Calu3 (cell line): ENCODE data around the gene SPPL3. TPM values are rescaled to one million over a fixed set of nuclear protein-coding genes. Genes with fewer than 3 reads are reported as not detected.

Source experiments
- BruUV-seq: library from RNA; stranded (reverse); fragments of 400-500 nt; replicated peaks from 2 replicates; lab custom pipeline; 2021; lab: Mats Ljungman, UMichigan
- CTCF ChIA-PET: fragments of 300-600 bp; sonication (Branson Sonifier 250); formaldehyde crosslinking; loops from one replicate; lab custom pipeline; 2022; ENCODE audit warnings: antibody characterized with exemption; lab: Charles Lee
- DNase-seq: peaks from one replicate; pipeline ENCODE4 v3.0.0; 2022
- H3K27ac Mint-ChIP-seq: one replicate; pipeline ENCODE4 v1.8.0; 2022; ENCODE audit warnings: mixed read lengths; ENCODE audit not compliant: unreplicated experiment
- H3K27me3 Mint-ChIP-seq: one replicate; pipeline ENCODE4 v1.8.0; 2022; ENCODE audit warnings: mixed read lengths; ENCODE audit not compliant: unreplicated experiment
- H3K36me3 Mint-ChIP-seq: one replicate; pipeline ENCODE4 v1.8.0; 2022; ENCODE audit warnings: mild to moderate bottlenecking, moderate library complexity, mixed read lengths; ENCODE audit not compliant: insufficient read depth, unreplicated experiment
- H3K4me1 Mint-ChIP-seq: one replicate; pipeline ENCODE4 v1.8.0; 2022; ENCODE audit warnings: mild to moderate bottlenecking, low read depth, mixed read lengths; ENCODE audit not compliant: unreplicated experiment
- H3K4me3 Mint-ChIP-seq: one replicate; pipeline ENCODE4 v1.8.0; 2022; ENCODE audit warnings: mild to moderate bottlenecking, low read depth, moderate library complexity, mixed read lengths; ENCODE audit not compliant: unreplicated experiment
- H3K9me3 Mint-ChIP-seq: one replicate; pipeline ENCODE4 v1.8.0; 2022; ENCODE audit warnings: low read depth, mixed read lengths; ENCODE audit not compliant: unreplicated experiment
- CTCF ChIP-seq: fragments of 200-600 bp; IDR thresholded peaks from one replicate; pipeline ENCODE4 v1.8.0; 2022; ENCODE audit warnings: antibody characterized with exemption; ENCODE audit not compliant: unreplicated experiment
- intact Hi-C: fragments of 100-400 bp; cut with micrococcal nuclease; formaldehyde crosslinking; loops from one replicate; pipeline ENCODE4 v1.10.0; 2022; ENCODE audit not compliant: unreplicated experiment
- total RNA-seq: library from RNA; stranded (reverse); gene quantifications from 2 replicates; pipeline ENCODE4 v1.2.3, GENCODE V29; 2022

SPPL3 gene
- total RNA-seq, 1 experiment from 2014 or later: 61.0 TPM

GRCh38 chr12:120832737-120833136 is 71.4 kb downstream of the SPPL3 start:
- no peak overlapping the region for H3K4me3 Mint-ChIP-seq
- no peak for TF ChIP-seq CTCF
- BruUV-seq: no TSS peak
- H3K27ac Mint-ChIP-seq: no peak overlapping the region
- CTCF ChIA-PET: no interaction called here
- intact Hi-C loops: no loop called here
- peaks cover 38% of the 10 kb centered on the region for H3K4me1 Mint-ChIP-seq
- H3K27me3 Mint-ChIP-seq: no peaks in the 10 kb centered on the region
- H3K36me3 Mint-ChIP-seq: no peaks in the 10 kb centered on the region
- no peak for DNase-seq
- no peaks in the 10 kb centered on the region for H3K9me3 Mint-ChIP-seq

- Mint-ChIP-seq H3K27ac (no peak overlapping the region), H3K9me3 (no peaks in the 10 kb centered on the region)
- CTCF ChIA-PET: interaction anchor here (0.7 to 1.6 kb wide), 2 partner anchors 25 to 515 kb away, joined by 3 to 6 read pairs; no protein-coding TSS in a partner anchor
These were observed 72.4 kb downstream of the SPPL3 start for GRCh38 chr12:120831648-120832267.

GRCh38 chr12:120830966-120831365 is 73.2 kb downstream of the SPPL3 start:
- H3K27ac Mint-ChIP-seq: no peak overlapping the region
- CTCF ChIA-PET: interaction anchor here (0.6 to 1.6 kb wide), 4 partner anchors 19 to 515 kb away, joined by 3 to 6 read pairs (median 3); no protein-coding TSS in a partner anchor
- H3K4me1 Mint-ChIP-seq: peaks cover 31% of the 10 kb centered on the region

More at GRCh38 chr12:120831648-120832267, 72.4 kb downstream of the SPPL3 start:
- intact Hi-C loops: no loop called here
- Mint-ChIP-seq H3K4me3 (no peak overlapping the region), H3K36me3 (no peaks in the 10 kb centered on the region), H3K4me1 (peaks cover 38% of the 10 kb centered on the region), H3K27me3 (no peaks in the 10 kb centered on the region)
- TF ChIP-seq CTCF: no peak
- no TSS peak for BruUV-seq
- no peak for DNase-seq

More at GRCh38 chr12:120830966-120831365, 73.2 kb downstream of the SPPL3 start:
- intact Hi-C loops: no loop called here
- no peak for TF ChIP-seq CTCF
- H3K27me3 Mint-ChIP-seq: no peaks in the 10 kb centered on the region
- no peaks in the 10 kb centered on the region for H3K36me3 Mint-ChIP-seq
- H3K4me3 Mint-ChIP-seq: no peak overlapping the region
- no TSS peak for BruUV-seq
- H3K9me3 Mint-ChIP-seq: no peaks in the 10 kb centered on the region
- DNase-seq: no peak
